NCI-H2081 treated with DMSO at 0.1 percent for 48 hours (cell line): ENCODE measurements around the gene MFRP.
A peak's percentile ranks its signal among the peaks of the same experiment; 100 is the strongest.

ENCODE experiments used
- DNase-seq: peaks from one replicate; lab custom pipeline; 2025; lab: John Stamatoyannopoulos, UW

Gene MFRP

DNA sequence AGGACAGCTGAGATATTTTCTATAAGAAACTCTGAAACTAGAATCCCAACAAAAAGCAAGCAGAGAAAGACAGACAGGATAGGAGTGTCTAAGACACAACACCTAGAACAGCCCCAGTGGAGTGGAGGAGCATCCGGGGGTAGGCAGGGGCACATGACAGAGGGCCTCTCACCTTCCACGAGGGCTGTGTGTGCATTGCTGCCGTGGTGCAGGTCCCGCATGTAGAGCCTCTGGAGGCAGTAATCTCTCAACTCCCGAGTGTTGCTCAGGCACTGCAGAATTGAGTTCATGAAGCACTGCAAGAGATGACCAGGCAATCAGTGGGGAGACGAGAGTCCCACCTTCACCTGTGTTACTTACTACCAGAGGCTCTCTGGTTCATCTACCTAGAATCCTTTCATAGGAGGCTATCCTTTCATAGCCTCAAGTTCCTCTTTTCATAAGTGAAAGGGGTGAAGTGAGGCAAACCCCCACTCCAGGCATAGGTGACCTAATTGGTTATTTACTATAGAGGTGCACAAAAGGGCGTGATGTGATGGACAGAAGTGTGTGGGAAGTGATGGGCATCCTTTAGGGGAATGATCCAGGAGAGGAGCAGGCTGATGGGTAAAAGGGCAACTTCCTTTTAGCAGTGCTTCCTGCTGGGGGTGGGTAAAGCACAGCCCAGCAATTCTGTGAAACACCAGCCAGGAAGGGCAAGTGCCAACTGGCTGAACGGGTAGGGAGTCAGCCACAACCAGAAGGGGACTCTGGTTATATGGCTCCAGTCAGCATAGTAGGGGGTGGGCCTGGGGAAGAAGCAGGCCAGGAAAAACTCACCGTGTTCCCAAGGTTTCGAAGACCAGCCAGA is 13.1 kb upstream of the MFRP start:
- DNase-seq = no peak

GRCh38 chr11:119357074-119357473 is 10.6 kb upstream of the MFRP start:
- DNase-seq = no peak

- no peak for DNase-seq
Measured at GRCh38 chr11:119356349-119357031, 10.0 kb upstream of the MFRP start.

- no peak for DNase-seq
Measured at GRCh38 chr11:119355091-119355843, 8.8 kb upstream of the MFRP start.

GRCh38 chr11:119352857-119353260 is 6.4 kb upstream of the MFRP start:
- peak; percentile 51 for DNase-seq

GRCh38 chr11:119351232-119351631 is 4.7 kb upstream of the MFRP start:
- no peak for DNase-seq

DNA sequence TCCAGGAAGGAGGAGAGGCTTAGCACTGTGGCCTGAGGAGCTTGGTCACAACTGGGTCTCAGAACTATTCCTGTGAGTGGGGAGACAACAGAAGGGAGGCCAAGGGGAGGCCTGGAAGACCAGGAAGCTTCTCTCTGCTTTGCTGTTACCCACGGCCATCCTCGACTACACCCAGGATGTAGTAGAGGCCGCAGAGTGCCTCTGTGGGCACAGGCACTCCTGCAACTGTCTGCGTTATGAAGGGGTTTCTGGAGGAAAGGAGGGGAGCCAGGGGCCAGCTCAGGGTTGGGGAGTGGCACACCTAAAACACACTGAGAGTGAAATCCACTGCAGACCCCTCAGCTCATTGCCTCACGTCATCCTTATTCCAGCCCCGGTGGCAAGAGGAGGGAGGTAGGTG is 3.8 kb upstream of the MFRP start:
- no peak for DNase-seq

GRCh38 chr11:119347940-119348605 is 1.6 kb upstream of the MFRP start:
- no peak for DNase-seq

DNA sequence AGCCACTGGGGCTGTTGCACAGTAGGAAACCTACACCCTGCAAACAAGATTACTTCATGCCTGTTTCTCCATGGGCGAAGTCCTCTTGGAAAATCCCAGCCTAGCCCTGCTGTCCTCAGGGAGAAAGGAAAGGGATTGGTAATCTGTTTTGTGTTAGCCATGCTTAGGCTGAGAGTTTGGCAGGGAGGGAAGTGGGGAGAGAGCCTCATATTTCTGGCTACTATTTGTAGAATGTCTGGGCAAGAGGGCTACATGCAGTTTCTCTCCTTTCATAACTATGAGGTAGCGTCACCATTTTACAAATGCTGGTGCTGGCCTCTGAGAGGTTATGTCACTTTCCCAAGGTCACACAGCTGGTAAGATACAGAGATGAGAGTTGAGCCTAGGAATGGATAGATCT is 737 bp upstream of the MFRP start:
- no peak for DNase-seq

DNA sequence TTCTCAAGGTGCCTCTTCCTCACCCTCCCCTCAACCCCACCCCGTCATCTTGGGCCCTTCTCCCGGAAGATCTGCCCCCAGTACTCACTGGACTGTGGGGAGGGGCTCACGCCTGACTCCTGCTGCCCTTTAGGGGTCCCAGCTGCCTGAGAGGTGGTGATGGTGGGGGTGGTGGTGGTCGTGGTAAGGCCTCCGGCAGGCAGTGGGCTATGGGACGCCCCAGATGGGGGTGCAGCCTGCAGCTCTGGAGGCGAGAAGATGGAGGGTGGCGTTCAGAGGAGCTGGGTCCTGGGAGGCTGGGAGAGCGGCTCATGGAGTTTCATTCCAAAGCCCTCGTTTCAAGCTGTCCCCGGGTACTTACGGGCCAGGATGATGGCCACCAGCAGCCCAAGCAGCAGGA is 820 bp downstream of the MFRP start:
- no peak for DNase-seq

DNA sequence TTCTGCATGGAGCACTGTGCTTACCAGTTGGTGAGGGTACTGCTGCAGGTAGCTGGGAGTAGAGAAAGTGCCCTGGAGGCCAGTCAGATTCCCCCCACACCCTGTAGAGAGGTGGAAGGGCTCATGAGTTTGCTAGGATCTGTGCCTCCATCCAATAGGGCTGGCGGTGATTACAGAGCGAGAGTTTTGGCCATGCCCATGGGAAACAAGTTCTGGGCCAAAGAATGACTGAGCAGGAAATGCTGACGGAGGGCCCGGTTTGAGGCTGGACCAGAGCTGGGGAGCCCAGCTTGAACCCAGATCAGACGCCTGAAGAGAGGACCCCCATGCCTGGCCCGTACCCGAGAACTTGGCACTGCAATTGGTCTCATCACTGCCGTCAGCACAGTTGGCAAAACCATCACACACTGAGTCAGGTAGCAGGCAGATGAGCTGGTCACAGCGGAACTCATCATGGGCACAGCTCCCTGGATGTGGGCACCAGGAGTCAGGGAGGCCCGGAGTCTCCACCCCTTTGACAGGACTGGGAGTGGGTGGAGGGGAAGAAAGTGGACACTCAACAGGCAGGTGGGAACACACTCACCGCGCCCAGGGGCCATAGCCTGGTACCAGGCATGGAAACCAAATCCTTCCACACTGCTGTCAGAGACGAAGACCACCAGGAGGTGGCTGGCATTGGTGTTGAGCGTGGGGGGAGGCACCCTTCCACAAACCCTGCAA is 2.1 kb downstream of the MFRP start:
- no peak for DNase-seq

DNA sequence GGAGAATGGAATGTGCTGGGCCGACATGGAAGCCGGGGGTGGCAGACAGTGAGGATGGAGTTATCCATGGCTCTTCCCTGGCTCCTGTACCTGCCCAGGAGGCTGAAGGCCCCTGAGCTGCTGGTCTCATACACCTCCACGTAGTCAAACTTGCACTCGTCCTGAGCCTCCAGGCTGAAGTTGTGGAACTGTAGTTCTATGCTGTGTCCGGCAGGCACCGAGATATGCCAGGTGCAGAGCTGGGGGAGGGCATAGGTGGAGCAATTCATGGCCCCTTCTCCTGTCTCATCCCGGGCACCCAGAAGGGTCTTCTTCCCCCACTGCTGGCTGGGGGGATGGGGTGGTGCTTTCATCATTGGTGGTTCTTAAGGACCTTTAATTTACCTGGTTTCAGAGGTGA is 2.8 kb downstream of the MFRP start:
- DNase-seq = no peak

DNA sequence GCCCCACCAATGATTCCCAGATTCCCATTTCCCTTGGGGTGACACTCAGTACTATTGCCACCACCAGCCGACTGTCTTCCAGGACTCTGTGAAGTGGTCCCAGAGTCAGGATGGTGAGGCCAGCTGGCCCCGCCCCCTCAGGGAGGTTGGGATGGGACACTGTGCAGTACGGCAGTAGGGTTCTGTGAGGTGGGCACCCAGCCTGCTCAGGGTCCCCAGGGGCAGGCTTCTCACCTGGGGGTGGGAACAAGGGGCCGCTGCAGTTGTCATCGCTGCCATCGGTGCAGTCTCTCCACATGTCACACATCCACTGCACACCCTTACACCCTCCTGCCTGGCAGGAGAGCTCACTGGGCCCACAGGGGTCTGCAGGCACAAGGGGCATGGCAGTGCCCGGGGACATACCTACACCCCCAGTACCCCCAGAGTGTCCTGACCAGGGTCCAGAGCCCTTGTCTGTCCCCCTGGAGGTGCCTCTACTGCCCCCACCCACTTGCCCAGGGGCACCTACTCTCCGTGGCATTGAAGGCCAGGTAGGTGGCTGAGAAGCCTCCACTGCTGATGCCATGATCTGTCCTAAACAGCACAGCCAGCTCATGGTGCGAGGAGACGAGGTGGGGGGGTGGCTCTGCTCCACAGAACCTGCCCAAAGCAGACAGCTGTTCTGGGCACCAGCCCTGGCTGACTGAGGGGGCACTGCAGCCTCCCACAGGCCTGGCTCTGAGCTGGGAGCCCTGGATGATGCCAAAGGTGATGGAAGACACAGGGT is 4.0 kb downstream of the MFRP start:
- no peak for DNase-seq

GRCh38 chr11:119342023-119342300 is 4.5 kb downstream of the MFRP start:
- DNase-seq = no peak

- DNase-seq = no peak
Measured at GRCh38 chr11:119341222-119342022, 5.1 kb downstream of the MFRP start.

DNA sequence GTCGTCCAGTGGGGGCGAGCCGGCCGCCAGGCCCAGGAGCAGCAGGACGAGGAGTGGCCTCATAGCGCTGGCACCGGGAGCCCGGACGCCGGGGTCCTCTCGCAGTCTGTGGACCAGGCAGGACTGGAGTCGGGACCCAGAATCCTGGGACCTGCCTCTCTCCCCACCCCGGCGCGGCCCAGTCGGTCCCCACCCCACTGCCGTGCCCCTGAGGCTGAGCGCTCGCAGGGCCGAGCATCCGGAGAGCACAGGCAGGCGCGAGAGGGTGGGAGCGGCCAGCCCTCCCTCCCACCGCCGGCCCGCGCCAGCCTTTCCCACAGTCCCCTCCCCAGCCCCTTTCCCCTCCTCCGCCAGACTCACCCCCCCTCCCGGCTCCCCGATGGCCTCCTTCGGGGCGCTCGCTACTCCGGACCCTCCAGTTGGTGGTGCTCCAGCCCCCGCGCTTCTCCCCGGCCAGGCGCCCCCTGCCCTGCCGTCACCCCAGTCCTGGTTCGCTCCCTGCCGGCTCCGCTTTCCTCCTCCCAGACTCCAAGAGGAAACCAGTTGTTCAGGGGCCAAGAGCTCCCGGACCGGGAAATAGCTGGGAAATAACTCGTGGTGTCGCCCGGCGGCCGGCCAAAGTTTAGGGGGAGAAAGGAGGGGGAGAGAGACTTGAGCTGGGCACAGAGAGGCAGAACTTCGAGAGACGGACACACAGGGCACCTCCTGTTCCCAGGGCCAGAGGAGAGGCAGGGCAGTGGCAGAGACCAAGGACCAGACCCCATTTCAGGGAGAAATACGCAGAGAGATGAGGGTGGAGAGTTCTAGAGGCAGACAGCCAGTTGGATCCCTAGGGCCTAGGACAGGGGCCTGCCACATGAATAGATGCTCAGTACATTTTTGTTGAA is 5.9 kb downstream of the MFRP start, which contains the start of gene C1QTNF5:
TSS of gene C1QTNF5 (minus strand) at position 549 of the 887 bp plus-strand sequence. CDS start at position 63, 486 bp downstream.
- DNase-seq = no peak

DNA sequence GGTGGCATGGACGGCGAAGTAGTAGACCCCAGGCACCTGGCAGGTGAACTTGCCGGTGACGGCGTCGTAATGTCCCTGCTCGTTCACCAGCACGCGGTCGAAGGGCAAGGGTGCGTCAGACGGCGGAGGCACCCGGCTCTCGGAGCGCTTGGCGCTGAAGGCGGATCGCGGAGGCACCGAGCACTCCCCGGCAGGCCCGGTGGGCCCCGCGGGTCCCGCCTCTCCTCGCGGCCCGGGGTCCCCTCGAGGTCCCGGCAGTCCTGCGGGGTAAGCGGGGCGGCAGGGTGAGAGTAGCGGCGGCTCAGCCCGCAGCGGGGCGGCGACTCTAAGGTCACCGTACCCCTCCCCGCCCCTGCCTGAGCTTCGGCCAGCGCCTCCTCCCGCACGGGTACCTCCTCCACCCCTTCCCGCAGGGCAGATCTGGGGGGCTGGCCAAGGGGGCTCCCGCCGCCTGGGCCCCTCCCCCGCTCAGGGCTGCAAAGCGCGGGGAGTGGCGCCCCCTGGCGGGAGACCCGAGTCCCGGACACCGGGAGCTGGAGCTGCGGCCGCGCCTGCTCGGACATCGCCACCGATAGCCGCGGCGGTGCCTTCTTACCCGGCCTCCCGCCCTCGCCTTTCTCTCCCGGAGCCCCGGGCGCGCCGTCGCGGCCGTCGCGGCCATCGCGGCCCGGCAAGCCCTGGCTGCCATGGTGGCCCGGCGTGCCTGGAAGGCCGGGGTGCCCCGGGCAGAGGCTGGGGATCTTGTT is 6.7 kb downstream of the MFRP start:
- DNase-seq = no peak

GRCh38 chr11:119338965-119339588 is 7.4 kb downstream of the MFRP start:
- no peak for DNase-seq
